SH-SY5Y (cell line): ENCODE results near the gene TRAIP.

Experiments
- GATA2 ChIP-seq: IDR thresholded peaks from 2 replicates; pipeline ENCODE4 v1.6.1; 2011; ENCODE audit warnings: mild to moderate bottlenecking, low read depth, low read length
- GATA3 ChIP-seq: IDR thresholded peaks from 2 replicates; pipeline ENCODE4 v1.6.1; 2011; ENCODE audit warnings: low read depth, mild to moderate bottlenecking, low read length, moderate library complexity

DNA sequence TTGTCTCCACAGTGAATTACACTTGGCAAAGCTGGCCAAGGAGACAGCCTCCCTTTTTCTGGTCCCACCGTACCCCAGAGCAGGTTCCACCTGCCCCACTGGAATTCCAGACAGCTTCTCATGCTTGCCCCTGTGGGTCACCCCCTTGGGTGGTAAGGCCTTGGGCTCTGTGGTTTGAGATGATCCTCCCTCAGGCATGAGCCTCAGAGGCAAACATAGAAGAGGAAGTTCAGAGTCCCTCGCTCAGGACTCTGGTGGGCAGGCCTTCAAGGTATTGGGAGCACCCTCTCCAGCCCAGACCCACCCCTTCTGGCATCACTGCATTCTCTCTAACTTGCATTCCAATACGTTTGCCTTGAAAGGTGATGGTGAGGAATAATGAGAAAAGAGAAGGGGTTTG lies 25.0 kb downstream of the TRAIP start:
- TF ChIP-seq GATA3 (no peak), GATA2 (no peak)
